HEK293 (cell line): ENCODE results near the gene SLC1A3.
A peak's percentile ranks its signal among the peaks of the same experiment; 100 is the strongest.
"Not testable (repeated sequence)": the region's sequence is repeated elsewhere in the genome, so short reads cannot be mapped to it uniquely, and the experiment has no call there.

Experiments
- CTCF ChIA-PET: fragments of 350-600 bp; formaldehyde crosslinking; extraction: SDS; loops from one replicate; lab custom pipeline; 2021; ENCODE audit warnings: antibody characterized with exemption; lab: Yijun Ruan, JAX
- POLR2A ChIA-PET: fragments of 300-600 bp; formaldehyde crosslinking; extraction: SDS; loops from one replicate; lab custom pipeline; 2020; ENCODE audit warnings: antibody characterized with exemption, inconsistent platforms; lab: Yijun Ruan, JAX
- H3K27ac ChIP-seq: fragments of 200-500 bp; sonication (Bioruptor generic); 2 replicates; pipeline ENCODE4 v1.5.1; 2014; ENCODE audit warnings: low read depth, low read length, control low read depth, inconsistent platforms; ENCODE audit errors: extremely low read depth
- H3K36me3 ChIP-seq, 2 experiments: fragments of 200-500 bp in 1 of 2; sonication (Bioruptor generic) in 1 of 2; 1 replicate in 1 of 2; 2 replicates in 1 of 2; pipeline ENCODE4 v1.5.1; 2014 to 2017; ENCODE audit warnings: inconsistent platforms in 2 of 2, low read length in 2 of 2; ENCODE audit not compliant: control insufficient read depth in 2 of 2, insufficient read depth in 1 of 2
- H3K4me1 ChIP-seq: fragments of 200-500 bp; sonication (Bioruptor generic); 2 replicates; pipeline ENCODE4 v1.5.1; 2014; ENCODE audit warnings: mild to moderate bottlenecking, low read length, inconsistent platforms; ENCODE audit not compliant: control insufficient read depth, insufficient read depth
- H3K4me3 ChIP-seq: 2 replicates; pipeline ENCODE4 v1.5.1; 2011; ENCODE audit warnings: low read depth, mild to moderate bottlenecking, control low read depth, low read length, moderate library complexity
- H3K9me3 ChIP-seq: fragments of 200-500 bp; sonication (Bioruptor generic); 2 replicates; pipeline ENCODE4 v1.5.1; 2014; ENCODE audit warnings: low read depth, low read length, inconsistent platforms; ENCODE audit not compliant: control insufficient read depth, insufficient read depth
- GFI1B ChIP-seq: fragments of 450-650 bp; formaldehyde crosslinking; IDR thresholded peaks from 2 replicates; pipeline ENCODE4 v1.5.1; 2016; ENCODE audit warnings: missing biosample characterization, missing genetic modification characterization
- KLF7 ChIP-seq: fragments of 450-650 bp; formaldehyde crosslinking; IDR thresholded peaks from 2 replicates; pipeline ENCODE4 v1.5.1; 2016; ENCODE audit warnings: missing biosample characterization, missing genetic modification characterization, borderline replicate concordance
- SP3 ChIP-seq: fragments of 450-650 bp; formaldehyde crosslinking; IDR thresholded peaks from 2 replicates; pipeline ENCODE4 v1.5.1; 2016; ENCODE audit warnings: missing biosample characterization, missing genetic modification characterization
- ZBTB1 ChIP-seq: fragments of 450-650 bp; formaldehyde crosslinking; IDR thresholded peaks from 2 replicates; pipeline ENCODE4 v1.5.1; 2016; ENCODE audit warnings: missing biosample characterization, missing genetic modification characterization
- ZBTB21 ChIP-seq: fragments of 450-650 bp; formaldehyde crosslinking; IDR thresholded peaks from 2 replicates; pipeline ENCODE4 v1.5.1; 2017; ENCODE audit warnings: missing biosample characterization, missing genetic modification characterization
- ZBTB8A ChIP-seq: fragments of 450-650 bp; formaldehyde crosslinking; IDR thresholded peaks from 2 replicates; pipeline ENCODE4 v1.5.1; 2016; ENCODE audit warnings: missing biosample characterization, missing genetic modification characterization
- ZNF121 ChIP-seq: fragments of 450-650 bp; formaldehyde crosslinking; IDR thresholded peaks from 2 replicates; pipeline ENCODE4 v1.5.1; 2016; ENCODE audit warnings: missing biosample characterization, missing genetic modification characterization
- ZNF138 ChIP-seq: fragments of 450-650 bp; formaldehyde crosslinking; IDR thresholded peaks from 2 replicates; pipeline ENCODE4 v1.5.1; 2016; ENCODE audit warnings: missing biosample characterization, missing genetic modification characterization, borderline replicate concordance
- ZNF221 ChIP-seq: fragments of 450-650 bp; formaldehyde crosslinking; IDR thresholded peaks from 2 replicates; pipeline ENCODE4 v1.5.1; 2017; ENCODE audit warnings: missing biosample characterization, missing genetic modification characterization, borderline replicate concordance
- ZNF223 ChIP-seq: fragments of 450-650 bp; formaldehyde crosslinking; IDR thresholded peaks from 2 replicates; pipeline ENCODE4 v1.5.1; 2016; ENCODE audit warnings: missing biosample characterization, missing genetic modification characterization
- ZNF24 ChIP-seq: fragments of 450-650 bp; formaldehyde crosslinking; IDR thresholded peaks from 2 replicates; pipeline ENCODE4 v1.5.1; 2016; ENCODE audit warnings: missing biosample characterization, missing genetic modification characterization
- ZNF266 ChIP-seq: fragments of 450-650 bp; formaldehyde crosslinking; IDR thresholded peaks from 2 replicates; pipeline ENCODE4 v1.5.1; 2016; ENCODE audit warnings: missing biosample characterization, missing genetic modification characterization, low read depth
- ZNF302 ChIP-seq: fragments of 450-650 bp; formaldehyde crosslinking; IDR thresholded peaks from 2 replicates; pipeline ENCODE4 v1.5.1; 2016; ENCODE audit warnings: missing biosample characterization, missing genetic modification characterization, low read depth
- ZNF433 ChIP-seq: fragments of 450-650 bp; formaldehyde crosslinking; IDR thresholded peaks from 2 replicates; pipeline ENCODE4 v1.5.1; 2016; ENCODE audit warnings: missing biosample characterization, missing genetic modification characterization, low read depth
- ZNF555 ChIP-seq: fragments of 450-650 bp; formaldehyde crosslinking; conservative IDR thresholded peaks from 2 replicates; pipeline ENCODE4 v1.5.1; 2017; ENCODE audit warnings: missing biosample characterization, mild to moderate bottlenecking, missing genetic modification characterization, inconsistent platforms
- ZNF558 ChIP-seq: fragments of 450-650 bp; formaldehyde crosslinking; IDR thresholded peaks from 2 replicates; pipeline ENCODE4 v1.5.1; 2016; ENCODE audit warnings: missing biosample characterization, missing genetic modification characterization
- ZNF610 ChIP-seq: fragments of 450-650 bp; formaldehyde crosslinking; IDR thresholded peaks from 2 replicates; pipeline ENCODE4 v1.5.1; 2016; ENCODE audit warnings: missing biosample characterization, missing genetic modification characterization, borderline replicate concordance
- ZNF791 ChIP-seq: fragments of 450-650 bp; formaldehyde crosslinking; IDR thresholded peaks from 2 replicates; pipeline ENCODE4 v1.5.1; 2016; ENCODE audit warnings: missing biosample characterization, missing genetic modification characterization
- TF ChIP-seq, protein P1 (sequence below): fragments of 450-650 bp; formaldehyde crosslinking; IDR thresholded peaks from 2 replicates; pipeline ENCODE4 v1.5.1; 2017; ENCODE audit warnings: missing biosample characterization, missing genetic modification characterization
- TF ChIP-seq, protein P2 (sequence below): fragments of 450-650 bp; formaldehyde crosslinking; IDR thresholded peaks from 2 replicates; pipeline ENCODE4 v1.5.1; 2016; ENCODE audit warnings: missing biosample characterization, missing genetic modification characterization
- TF ChIP-seq, protein P3 (sequence below): fragments of 450-650 bp; formaldehyde crosslinking; conservative IDR thresholded peaks from 2 replicates; pipeline ENCODE4 v1.5.1; 2016; ENCODE audit warnings: low read depth, missing biosample characterization, missing genetic modification characterization
- TF ChIP-seq, protein P4 (sequence below): fragments of 450-650 bp; formaldehyde crosslinking; IDR thresholded peaks from 2 replicates; pipeline ENCODE4 v1.5.1; 2016; ENCODE audit warnings: missing biosample characterization, missing genetic modification characterization, borderline replicate concordance
- TF ChIP-seq, protein P5 (sequence below): fragments of 450-650 bp; formaldehyde crosslinking; IDR thresholded peaks from 2 replicates; pipeline ENCODE4 v1.5.1; 2016; ENCODE audit warnings: missing biosample characterization, missing genetic modification characterization

Gene SLC1A3

DNA sequence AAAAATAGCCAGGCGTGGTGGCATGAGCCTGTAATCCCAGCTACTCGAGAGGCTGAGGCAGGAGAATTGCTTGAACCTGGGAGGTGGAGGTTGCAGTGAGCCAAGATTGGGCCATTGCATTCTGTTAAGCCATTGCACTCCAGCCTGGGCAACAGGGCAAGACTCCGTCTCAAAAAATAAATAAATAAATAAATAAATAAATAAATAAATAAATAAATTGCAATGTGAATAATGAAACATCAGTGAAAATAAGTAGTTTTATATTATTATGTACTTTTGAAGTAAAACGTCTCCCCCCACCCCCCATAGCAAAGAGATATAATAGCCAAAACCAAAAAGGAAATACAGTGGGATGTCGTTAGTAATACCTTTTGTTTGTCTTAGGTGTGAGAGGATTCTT, 37.4 kb downstream of the SLC1A3 start:
- H3K4me3 ChIP-seq, H3K27ac ChIP-seq, H3K9me3 ChIP-seq, H3K36me3 ChIP-seq, POLR2A ChIA-PET: not testable (repeated sequence)
- CTCF ChIA-PET, result interaction anchor here (4.9 kb wide), 1 partner anchor 46 kb away, joined by 34 read pairs; no protein-coding TSS in a partner anchor
- H3K4me1 ChIP-seq, result peaks cover 21% of the 10 kb centered on the region
- TF ChIP-seq ZNF555 (tag by site-specific recombination), result peak; percentile 96
- TF ChIP-seq, protein P1, sequence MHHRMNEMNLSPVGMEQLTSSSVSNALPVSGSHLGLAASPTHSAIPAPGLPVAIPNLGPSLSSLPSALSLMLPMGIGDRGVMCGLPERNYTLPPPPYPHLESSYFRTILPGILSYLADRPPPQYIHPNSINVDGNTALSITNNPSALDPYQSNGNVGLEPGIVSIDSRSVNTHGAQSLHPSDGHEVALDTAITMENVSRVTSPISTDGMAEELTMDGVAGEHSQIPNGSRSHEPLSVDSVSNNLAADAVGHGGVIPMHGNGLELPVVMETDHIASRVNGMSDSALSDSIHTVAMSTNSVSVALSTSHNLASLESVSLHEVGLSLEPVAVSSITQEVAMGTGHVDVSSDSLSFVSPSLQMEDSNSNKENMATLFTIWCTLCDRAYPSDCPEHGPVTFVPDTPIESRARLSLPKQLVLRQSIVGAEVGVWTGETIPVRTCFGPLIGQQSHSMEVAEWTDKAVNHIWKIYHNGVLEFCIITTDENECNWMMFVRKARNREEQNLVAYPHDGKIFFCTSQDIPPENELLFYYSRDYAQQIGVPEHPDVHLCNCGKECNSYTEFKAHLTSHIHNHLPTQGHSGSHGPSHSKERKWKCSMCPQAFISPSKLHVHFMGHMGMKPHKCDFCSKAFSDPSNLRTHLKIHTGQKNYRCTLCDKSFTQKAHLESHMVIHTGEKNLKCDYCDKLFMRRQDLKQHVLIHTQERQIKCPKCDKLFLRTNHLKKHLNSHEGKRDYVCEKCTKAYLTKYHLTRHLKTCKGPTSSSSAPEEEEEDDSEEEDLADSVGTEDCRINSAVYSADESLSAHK (tag by site-specific recombination), result peak; percentile 31; the same call in 1 of the 2 replicates
- TF ChIP-seq, protein P2, sequence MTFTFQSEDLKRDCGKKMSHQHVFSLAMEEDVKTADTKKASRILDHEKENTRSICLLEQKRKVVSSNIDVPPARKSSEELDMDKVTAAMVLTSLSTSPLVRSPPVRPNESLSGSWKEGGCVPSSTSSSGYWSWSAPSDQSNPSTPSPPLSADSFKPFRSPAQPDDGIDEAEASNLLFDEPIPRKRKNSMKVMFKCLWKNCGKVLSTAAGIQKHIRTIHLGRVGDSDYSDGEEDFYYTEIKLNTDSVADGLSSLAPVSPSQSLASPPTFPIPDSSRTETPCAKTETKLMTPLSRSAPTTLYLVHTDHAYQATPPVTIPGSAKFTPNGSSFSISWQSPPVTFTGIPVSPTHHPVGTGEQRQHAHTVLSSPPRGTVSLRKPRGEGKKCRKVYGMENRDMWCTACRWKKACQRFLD (tag by site-specific recombination), result peak; percentile 82; the same call in 1 of the 2 replicates
- TF ChIP-seq ZBTB8A (tag by site-specific recombination), result peak; percentile 82
- TF ChIP-seq GFI1B (tag by site-specific recombination), result peak; percentile 47; the same call in 1 of the 2 replicates
- peak; percentile 94 for TF ChIP-seq ZBTB1
- TF ChIP-seq, protein P3, sequence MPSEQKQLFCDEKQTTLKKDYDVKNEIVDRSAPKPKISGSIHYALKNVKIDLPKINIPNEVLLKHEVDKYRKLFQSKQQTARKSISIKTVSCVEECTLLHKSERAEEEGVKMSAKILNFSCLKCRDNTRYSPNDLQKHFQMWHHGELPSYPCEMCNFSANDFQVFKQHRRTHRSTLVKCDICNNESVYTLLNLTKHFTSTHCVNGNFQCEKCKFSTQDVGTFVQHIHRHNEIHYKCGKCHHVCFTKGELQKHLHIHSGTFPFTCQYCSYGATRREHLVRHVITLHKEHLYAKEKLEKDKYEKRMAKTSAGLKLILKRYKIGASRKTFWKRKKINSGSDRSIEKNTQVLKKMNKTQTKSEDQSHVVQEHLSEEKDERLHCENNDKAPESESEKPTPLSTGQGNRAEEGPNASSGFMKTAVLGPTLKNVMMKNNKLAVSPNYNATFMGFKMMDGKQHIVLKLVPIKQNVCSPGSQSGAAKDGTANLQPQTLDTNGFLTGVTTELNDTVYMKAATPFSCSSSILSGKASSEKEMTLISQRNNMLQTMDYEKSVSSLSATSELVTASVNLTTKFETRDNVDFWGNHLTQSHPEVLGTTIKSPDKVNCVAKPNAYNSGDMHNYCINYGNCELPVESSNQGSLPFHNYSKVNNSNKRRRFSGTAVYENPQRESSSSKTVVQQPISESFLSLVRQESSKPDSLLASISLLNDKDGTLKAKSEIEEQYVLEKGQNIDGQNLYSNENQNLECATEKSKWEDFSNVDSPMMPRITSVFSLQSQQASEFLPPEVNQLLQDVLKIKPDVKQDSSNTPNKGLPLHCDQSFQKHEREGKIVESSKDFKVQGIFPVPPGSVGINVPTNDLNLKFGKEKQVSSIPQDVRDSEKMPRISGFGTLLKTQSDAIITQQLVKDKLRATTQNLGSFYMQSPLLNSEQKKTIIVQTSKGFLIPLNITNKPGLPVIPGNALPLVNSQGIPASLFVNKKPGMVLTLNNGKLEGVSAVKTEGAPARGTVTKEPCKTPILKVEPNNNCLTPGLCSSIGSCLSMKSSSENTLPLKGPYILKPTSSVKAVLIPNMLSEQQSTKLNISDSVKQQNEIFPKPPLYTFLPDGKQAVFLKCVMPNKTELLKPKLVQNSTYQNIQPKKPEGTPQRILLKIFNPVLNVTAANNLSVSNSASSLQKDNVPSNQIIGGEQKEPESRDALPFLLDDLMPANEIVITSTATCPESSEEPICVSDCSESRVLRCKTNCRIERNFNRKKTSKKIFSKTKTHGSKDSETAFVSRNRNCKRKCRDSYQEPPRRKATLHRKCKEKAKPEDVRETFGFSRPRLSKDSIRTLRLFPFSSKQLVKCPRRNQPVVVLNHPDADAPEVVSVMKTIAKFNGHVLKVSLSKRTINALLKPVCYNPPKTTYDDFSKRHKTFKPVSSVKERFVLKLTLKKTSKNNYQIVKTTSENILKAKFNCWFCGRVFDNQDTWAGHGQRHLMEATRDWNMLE (tag by site-specific recombination), result peak; percentile 94
- peak; percentile 94 for TF ChIP-seq ZNF138 (tag by site-specific recombination)
- peak; percentile 72; the same call in 1 of the 2 replicates for TF ChIP-seq ZNF791
- peak; percentile 12; the same call in 1 of the 2 replicates for TF ChIP-seq ZNF221 (tag by site-specific recombination)
- peak; percentile 89 for TF ChIP-seq ZNF558 (tag by site-specific recombination)
- peak; percentile 96 for TF ChIP-seq ZNF433 (tag by site-specific recombination)
- TF ChIP-seq, protein P4, sequence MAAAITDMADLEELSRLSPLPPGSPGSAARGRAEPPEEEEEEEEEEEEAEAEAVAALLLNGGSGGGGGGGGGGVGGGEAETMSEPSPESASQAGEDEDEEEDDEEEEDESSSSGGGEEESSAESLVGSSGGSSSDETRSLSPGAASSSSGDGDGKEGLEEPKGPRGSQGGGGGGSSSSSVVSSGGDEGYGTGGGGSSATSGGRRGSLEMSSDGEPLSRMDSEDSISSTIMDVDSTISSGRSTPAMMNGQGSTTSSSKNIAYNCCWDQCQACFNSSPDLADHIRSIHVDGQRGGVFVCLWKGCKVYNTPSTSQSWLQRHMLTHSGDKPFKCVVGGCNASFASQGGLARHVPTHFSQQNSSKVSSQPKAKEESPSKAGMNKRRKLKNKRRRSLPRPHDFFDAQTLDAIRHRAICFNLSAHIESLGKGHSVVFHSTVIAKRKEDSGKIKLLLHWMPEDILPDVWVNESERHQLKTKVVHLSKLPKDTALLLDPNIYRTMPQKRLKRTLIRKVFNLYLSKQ (tag by site-specific recombination), result peak; percentile 95; the same call in 1 of the 2 replicates
- peak; percentile 19; the same call in 1 of the 2 replicates for TF ChIP-seq SP3
- peak; percentile 69; the same call in 1 of the 2 replicates for TF ChIP-seq ZNF610 (tag by site-specific recombination)
- peak; percentile 85 for TF ChIP-seq ZNF266 (tag by site-specific recombination)
- TF ChIP-seq ZBTB21, result peak; percentile 50; the same call in 1 of the 2 replicates
- TF ChIP-seq ZNF302 (tag by site-specific recombination), result 0 out of 2 replicates have a peak, but pooled peaks have one; percentile 47
- peak; percentile 77 for TF ChIP-seq ZNF121 (tag by site-specific recombination)
- 0 out of 2 replicates have a peak, but pooled peaks have one; percentile 34 for TF ChIP-seq ZNF24
- 0 out of 2 replicates have a peak, but pooled peaks have one; percentile 59 for TF ChIP-seq ZNF223 (tag by site-specific recombination)
- peak; percentile 78; the same call in 1 of the 2 replicates for TF ChIP-seq KLF7 (tag by site-specific recombination)
- TF ChIP-seq, protein P5, sequence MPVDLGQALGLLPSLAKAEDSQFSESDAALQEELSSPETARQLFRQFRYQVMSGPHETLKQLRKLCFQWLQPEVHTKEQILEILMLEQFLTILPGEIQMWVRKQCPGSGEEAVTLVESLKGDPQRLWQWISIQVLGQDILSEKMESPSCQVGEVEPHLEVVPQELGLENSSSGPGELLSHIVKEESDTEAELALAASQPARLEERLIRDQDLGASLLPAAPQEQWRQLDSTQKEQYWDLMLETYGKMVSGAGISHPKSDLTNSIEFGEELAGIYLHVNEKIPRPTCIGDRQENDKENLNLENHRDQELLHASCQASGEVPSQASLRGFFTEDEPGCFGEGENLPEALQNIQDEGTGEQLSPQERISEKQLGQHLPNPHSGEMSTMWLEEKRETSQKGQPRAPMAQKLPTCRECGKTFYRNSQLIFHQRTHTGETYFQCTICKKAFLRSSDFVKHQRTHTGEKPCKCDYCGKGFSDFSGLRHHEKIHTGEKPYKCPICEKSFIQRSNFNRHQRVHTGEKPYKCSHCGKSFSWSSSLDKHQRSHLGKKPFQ (tag by site-specific recombination), result peak; percentile 52
